Ovary (tissue), 10 donors: ENCODE results near the gene OR1F1. TPM values are rescaled to one million over a fixed set of nuclear protein-coding genes. Genes with fewer than 3 reads are reported as not detected.
"Not testable (repeated sequence)": the region's sequence is repeated elsewhere in the genome, so short reads cannot be mapped to it uniquely, and the experiment has no call there.

Source experiments
- DNase-seq, 5 donors: peaks; one replicate each; pipeline ENCODE4 v3.0.0-alpha.2; 2019 to 2020
- H3K27ac ChIP-seq, 2 donors: fragments of 200-600 bp; one replicate each; pipeline versions ENCODE4 v1.5.1 to v1.8.0; 2019 to 2022
- H3K27me3 ChIP-seq: fragments of 200-600 bp; one replicate; pipeline ENCODE4 v1.8.0; 2022
- H3K36me3 ChIP-seq: fragments of 200-600 bp; sonication (generic); one replicate; pipeline ENCODE4 v1.5.1; 2019
- H3K4me1 ChIP-seq: one replicate; pipeline ENCODE4 v1.8.1; 2013; ENCODE audit warnings: mild to moderate bottlenecking, moderate library complexity; ENCODE audit not compliant: insufficient read depth
- H3K4me3 ChIP-seq: fragments of 200-600 bp; sonication (generic); one replicate; pipeline ENCODE4 v1.5.1; 2017
- H3K9me3 ChIP-seq, 2 donors: fragments of 200-600 bp in 1 of 2; sonication (generic) in 1 of 2; one replicate each; pipeline versions ENCODE4 v1.5.1 to v1.8.1; 2013 to 2019; ENCODE audit warnings: mild to moderate bottlenecking in 1 of 2, moderate library complexity in 1 of 2
- CTCF ChIP-seq, 3 donors: fragments of 450-650 bp in 2 of 3; fragments of 200-600 bp in 1 of 3; IDR thresholded peaks; one replicate each; pipeline versions ENCODE4 v1.5.1 to v1.8.0; 2016 to 2022; ENCODE audit warnings: antibody characterized with exemption in 3 of 3, mild to moderate bottlenecking in 1 of 3
- EP300 ChIP-seq: sonication (generic); formaldehyde crosslinking; IDR thresholded peaks from one replicate; pipeline ENCODE4 v1.6.1; 2017; ENCODE audit warnings: antibody characterized with exemption
- POLR2A ChIP-seq: fragments of 450-650 bp; IDR thresholded peaks from one replicate; pipeline ENCODE4 v1.6.1; 2017; ENCODE audit warnings: antibody characterized with exemption, mild to moderate bottlenecking, moderate library complexity
- WGBS, 3 donors: extraction: QIAGEN DNeasy Blood & Tissue Kit in 1 of 3; methylation state at CpG; one replicate each; pipeline versions ENCODE4 v1.1.5 to v1.1.7; 2013 to 2017; 5-methylcytosine and 5-hydroxymethylcytosine counted together
- intact Hi-C, 4 donors: fragments of 100-400 bp; cut with DNase I; formaldehyde crosslinking; loops; one replicate each; pipeline versions ENCODE4 v1.11.0 to v1.15.1; 2022 to 2023
- long read RNA-seq, 3 donors: library from polyadenylated mRNA in 2 of 3; unstranded in 2 of 3; transcript quantifications; one replicate each; pipeline ENCODE4 v2.0.0 and lab custom pipeline, GENCODE V29; 2021 to 2026
- polyA plus RNA-seq, 2 donors: library from polyadenylated mRNA; stranded (reverse); fragments of 200-250 nt in 1 of 2; fragments of 350-450 nt in 1 of 2; fragmentation: Illumina TruSeq in 1 of 2; extraction: RNeasy Lipid Tissue Mini Kit (QIAGEN cat#74804) in 1 of 2; gene quantifications; one replicate each; pipeline ENCODE4 v1.2.3, GENCODE V29; 2013 to 2014
- total RNA-seq, 7 donors: library from RNA; depleted of rRNA in 2 of 7; stranded (reverse); fragments of >200 nt in 2 of 7; fragmentation: NEBNext Ultra II Directional in 3 of 7; extraction: Animal tissue kit (Norgen Biotek cat#: 25700) in 3 of 7; gene quantifications; one replicate each; pipeline versions ENCODE4 v1.1.0 to v1.2.4, GENCODE V29; 2016 to 2023
- donor health status: DM: no; HTN: no; CAD: no; lungs with moderate emphysema.
- donor health status: DM: no; HTN: no; CAD: no.
- donor health status: Bipolar disorder and iron deficiency.
- donor health status: DM: yes; HTN: yes; CAD: no.
- donor health status: DM: no; HTN: no; CAD: no.
- donor health status: DM: yes; HTN: yes; CAD: no.

Gene OR1F1
- not detected for total RNA-seq
- not detected for polyA plus RNA-seq
- long read RNA-seq, donor 1: 0 reads
- long read RNA-seq, donor 2: 0 reads
- long read RNA-seq, donor 3: 0 reads

- Histone ChIP-seq H3K9me3 (peaks cover 0 to 9% of the 10 kb centered on the region in 2 donors), H3K27me3 (no peaks in the 10 kb centered on the region), H3K27ac (no peak within 1 kb of the TSS), H3K36me3 (no peaks in the 10 kb centered on the region), H3K4me1 (peaks cover 1% of the 10 kb centered on the region), H3K4me3 (no peak within 1 kb of the TSS)
- DNase-seq: no peak
- TF ChIP-seq CTCF (IDR thresholded peaks at IDR 0.05) (no peak), POLR2A (no peak), EP300 (no peak)
- 1 to 2% (median 1%) methylated on average over 51 of the region's 51 CpGs for WGBS, 3 donors
- intact Hi-C loops: no loop called here
These were observed at the start of gene OR1F1 for GRCh38 chr16:3187798-3188674. TSS of gene OR1F1 (plus strand) at chr16:3188204.

GRCh38 chr16:3138342-3138741 lies 49.7 kb upstream of the OR1F1 start:
- H3K4me3 ChIP-seq: no peak overlapping the region
- TF ChIP-seq POLR2A (no peak), CTCF (IDR thresholded peaks at IDR 0.05) (no peak), EP300 (no peak)
- no peak for DNase-seq
- H3K9me3 ChIP-seq: no peaks in the 10 kb centered on the region
- peaks cover 2% of the 10 kb centered on the region for H3K4me1 ChIP-seq
- no peak overlapping the region for H3K27ac ChIP-seq
- no peaks in the 10 kb centered on the region for H3K27me3 ChIP-seq
- intact Hi-C loops: no loop called here
- WGBS, 3 donors: 79 to 87% (median 81%) methylated on average over 21 of the region's 21 CpGs
- no peaks in the 10 kb centered on the region for H3K36me3 ChIP-seq

- H3K9me3 ChIP-seq: no peaks in the 10 kb centered on the region
- TF ChIP-seq EP300: no peak
- no peak for TF ChIP-seq CTCF (IDR thresholded peaks at IDR 0.05)
- no peak for TF ChIP-seq POLR2A
- 85 to 88% (median 87%) methylated on average over 14 of the region's 14 CpGs for WGBS, 3 donors
- intact Hi-C loops: no loop called here
- no peaks in the 10 kb centered on the region for H3K27me3 ChIP-seq
- no peak overlapping the region for H3K4me3 ChIP-seq
- H3K27ac ChIP-seq: no peak overlapping the region
- no peak for DNase-seq
- peaks cover 2% of the 10 kb centered on the region for H3K4me1 ChIP-seq
- no peaks in the 10 kb centered on the region for H3K36me3 ChIP-seq
These were observed 49.1 kb upstream of the OR1F1 start for GRCh38 chr16:3138823-3139426.

- DNase-seq, H3K27me3 ChIP-seq, H3K27ac ChIP-seq, H3K36me3 ChIP-seq, H3K9me3 ChIP-seq, H3K4me1 ChIP-seq, H3K4me3 ChIP-seq, intact Hi-C loops: not testable (repeated sequence)
- WGBS, 3 donors: 81 to 88% (median 85%) methylated on average over 9 of the region's 9 CpGs
These were observed 48.4 kb upstream of the OR1F1 start for GRCh38 chr16:3139561-3139960.
